GM19372 (cell line): ENCODE results near the gene DGCR8.

Source experiments
- ATAC-seq: cut with Tn5 transposase; IDR thresholded peaks from one replicate; pipeline ENCODE4 v1.9.1; 2021; ENCODE audit warnings: mild to moderate bottlenecking, low read depth, moderate library complexity; ENCODE audit not compliant: unreplicated experiment

Gene DGCR8

DNA sequence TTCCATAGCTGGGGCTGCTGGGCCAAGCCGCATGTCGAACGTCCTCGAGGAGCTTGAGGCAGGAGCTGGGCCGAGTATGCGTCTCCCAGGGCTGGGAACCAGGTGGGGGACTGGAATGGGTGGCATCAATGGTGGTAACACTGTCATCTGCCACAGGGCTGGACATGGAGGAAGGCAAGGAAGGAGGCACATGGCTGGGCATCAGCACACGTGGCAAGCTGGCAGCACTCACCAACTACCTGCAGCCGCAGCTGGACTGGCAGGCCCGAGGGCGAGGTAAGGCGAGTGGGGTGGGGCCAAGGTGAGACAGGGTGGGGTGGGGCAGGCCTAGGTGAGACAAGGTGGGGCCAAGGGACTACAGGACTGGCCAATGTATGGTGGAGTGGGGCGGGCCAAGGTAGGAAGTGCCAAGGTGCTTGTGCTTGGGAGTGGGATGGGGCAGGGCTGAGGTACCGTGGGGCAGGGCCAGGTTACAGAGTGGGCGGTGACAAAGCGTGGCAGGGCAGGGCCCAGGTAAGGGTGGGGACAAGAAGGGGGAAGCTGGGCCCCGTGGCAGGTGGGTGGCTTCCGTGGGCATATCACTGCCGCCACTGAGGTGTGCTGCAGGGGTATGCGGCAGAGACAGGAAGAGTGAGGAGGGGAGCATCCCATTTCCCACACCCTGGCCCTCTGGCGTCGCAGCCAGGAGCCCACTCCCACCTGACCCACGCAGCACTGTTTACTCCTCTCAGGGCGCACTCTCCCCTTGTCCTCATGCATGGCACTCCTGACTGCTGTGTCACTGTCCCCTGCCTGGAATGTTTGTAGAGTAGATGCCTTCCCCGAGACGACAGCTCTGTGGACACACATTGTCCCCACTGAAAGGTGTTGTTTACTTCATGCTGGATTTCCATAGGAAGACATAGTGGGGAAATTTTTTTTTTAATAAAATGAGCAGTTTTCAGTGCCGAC lies 27.5 kb upstream of the DGCR8 start:
- ATAC-seq = no peak

DNA sequence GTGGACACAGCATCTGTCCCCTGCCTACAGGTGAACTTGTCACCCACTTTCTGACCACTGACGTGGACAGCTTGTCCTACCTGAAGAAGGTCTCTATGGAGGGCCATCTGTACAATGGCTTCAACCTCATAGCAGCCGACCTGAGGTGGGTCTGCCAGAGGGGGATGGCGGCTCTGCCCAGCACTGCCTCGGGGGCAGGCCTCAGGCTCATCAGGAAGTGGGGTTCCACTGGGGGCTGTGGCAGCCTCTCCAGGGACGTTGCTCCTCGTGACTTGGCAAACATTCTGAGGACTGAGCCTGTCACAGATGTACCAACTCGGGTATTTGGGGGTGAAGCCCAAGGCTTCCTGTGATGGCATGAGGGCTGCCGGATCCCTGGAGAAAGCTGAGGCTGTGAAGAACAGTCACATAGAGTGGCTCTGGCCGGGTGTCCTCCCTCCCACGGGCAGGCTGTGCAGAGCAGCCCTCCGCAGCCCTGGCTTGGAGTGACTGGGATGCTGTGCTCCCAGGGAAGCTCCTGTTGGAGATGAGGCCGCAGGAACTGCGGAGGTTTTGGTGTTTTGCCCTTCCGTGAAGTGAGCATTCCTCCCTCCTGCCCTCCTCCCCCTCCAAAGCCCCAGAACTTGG lies 26.5 kb upstream of the DGCR8 start:
- ATAC-seq = no peak

DNA sequence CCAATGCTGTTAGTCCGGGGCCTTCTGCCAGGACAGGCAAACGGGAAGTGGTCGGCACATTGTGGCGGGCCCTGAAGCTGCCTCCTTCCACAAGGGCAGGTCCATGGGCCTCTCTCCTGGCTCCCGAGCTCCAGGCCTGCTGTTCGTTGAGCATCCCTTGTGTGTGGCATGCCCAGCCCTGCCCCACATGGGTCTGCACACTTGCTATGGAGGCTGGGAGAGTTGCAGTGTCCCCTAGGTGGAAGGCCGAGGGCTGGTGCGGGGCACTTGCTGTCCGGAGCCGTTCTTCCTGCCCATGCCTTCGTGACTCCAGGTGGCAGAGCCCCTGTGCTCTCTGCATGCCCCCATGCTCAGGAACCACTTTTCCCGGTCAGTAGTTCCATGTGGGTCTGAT lies 26.0 kb upstream of the DGCR8 start:
- no peak for ATAC-seq

DNA sequence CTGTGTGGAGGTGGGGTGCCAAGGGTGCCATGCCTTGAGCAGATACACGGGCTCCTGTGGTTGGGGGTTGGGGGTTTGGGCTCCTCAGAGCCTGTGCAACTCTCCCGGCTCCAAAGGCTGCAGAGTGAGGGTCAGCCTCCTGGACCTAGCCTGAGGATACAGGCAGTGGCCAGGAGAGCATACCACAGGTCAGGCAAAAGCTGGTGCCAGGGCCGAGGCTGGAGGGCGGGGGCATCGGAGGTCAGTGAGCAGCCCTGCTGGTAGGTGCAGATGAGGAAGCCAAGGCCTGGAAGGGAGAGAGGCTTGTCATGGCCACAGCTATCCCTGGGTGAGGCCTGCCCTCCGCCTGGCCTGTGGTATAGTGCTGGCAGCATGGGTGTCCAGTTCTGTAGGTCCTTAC lies 25.6 kb upstream of the DGCR8 start:
- ATAC-seq = no peak

DNA sequence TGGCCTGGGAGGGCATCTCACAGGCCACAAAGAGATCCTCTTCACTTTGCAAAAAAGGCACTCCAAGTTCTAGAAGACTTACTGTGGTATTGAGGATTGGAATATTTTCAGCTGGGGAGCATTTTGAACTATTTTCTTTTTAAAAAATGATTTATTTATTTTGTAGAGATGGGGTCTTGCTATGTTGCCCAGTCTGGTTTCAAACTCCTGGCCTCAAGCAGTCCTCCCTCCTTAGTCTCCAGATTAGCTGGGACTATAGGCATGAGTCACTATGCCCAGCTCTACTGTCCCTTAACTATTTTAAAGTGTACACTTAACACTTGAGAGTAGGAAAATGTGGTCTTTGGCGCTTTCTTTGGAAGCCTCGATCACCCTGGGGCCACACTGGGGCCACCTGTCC lies 24.9 kb upstream of the DGCR8 start:
- ATAC-seq = no peak

DNA sequence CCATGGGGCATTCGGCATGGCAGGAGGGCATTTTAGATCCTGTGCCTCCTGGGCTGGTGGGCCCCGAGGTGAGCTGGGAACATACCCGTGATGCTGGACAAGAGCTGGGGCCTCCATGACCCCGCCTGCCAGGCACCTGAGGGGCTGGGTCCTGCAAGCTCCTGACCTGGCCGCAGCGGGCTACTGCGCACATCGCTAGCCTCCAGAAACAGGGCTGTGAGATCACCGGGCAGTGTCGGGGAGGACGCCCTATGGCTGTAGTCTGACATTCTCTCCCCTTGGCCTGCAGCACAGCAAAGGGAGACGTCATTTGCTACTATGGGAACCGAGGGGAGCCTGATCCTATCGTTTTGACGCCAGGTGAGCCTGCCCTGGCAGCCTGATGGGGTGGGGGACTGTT lies 24.4 kb upstream of the DGCR8 start:
- ATAC-seq = no peak

DNA sequence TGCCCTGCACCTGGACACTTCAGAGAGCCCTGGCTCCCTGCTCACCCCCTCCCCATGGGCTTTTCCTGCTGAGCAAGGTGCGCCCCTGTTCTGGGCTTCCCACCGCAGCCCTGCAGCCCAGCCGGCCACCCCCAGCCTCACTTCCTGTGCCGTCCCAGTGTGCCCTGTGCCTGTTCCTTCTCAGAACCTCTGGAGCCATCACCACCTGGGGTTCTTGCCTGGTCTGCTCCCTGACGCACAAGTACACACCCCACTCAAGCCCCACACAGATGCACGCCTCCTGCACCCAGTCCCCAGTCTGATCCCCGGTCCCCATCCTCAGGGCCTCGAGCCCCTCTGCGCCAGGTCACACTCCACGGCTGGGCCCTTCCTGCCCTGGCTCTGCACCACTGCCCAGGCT lies 23.9 kb upstream of the DGCR8 start:
- ATAC-seq = no peak

DNA sequence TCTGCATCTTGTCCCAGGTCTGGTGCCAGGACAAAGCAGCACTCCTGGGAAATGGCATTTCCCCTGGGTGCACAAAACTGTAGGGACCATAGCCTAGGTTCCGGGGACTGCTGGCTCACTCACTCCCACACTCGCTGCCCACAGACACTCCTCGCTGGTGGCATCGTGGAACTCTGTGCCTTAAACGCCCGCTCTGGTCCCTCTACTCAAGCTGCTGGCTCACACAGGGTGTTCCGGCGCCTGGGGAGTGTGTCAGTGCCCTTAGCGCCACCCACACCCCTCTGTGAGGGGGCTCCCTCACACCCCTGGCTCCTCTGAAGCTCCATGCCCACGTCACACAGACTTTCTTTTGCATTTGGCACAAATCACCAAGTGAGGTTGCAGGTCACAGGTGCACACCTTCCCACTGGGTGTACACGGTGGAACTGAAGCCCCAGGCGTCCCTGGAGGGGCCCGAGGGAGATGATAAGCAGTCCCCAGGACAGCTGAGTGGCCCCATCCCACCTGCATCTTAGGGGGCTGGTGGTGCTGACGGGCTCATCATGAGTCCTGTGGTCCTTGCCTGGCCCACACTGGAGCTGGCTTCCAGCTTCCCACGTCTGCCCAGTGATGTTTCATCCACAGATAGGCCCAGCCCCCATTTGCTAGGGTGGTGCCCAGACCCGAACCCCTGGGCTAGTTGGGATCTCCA lies 23.2 kb upstream of the DGCR8 start:
- ATAC-seq = no peak

DNA sequence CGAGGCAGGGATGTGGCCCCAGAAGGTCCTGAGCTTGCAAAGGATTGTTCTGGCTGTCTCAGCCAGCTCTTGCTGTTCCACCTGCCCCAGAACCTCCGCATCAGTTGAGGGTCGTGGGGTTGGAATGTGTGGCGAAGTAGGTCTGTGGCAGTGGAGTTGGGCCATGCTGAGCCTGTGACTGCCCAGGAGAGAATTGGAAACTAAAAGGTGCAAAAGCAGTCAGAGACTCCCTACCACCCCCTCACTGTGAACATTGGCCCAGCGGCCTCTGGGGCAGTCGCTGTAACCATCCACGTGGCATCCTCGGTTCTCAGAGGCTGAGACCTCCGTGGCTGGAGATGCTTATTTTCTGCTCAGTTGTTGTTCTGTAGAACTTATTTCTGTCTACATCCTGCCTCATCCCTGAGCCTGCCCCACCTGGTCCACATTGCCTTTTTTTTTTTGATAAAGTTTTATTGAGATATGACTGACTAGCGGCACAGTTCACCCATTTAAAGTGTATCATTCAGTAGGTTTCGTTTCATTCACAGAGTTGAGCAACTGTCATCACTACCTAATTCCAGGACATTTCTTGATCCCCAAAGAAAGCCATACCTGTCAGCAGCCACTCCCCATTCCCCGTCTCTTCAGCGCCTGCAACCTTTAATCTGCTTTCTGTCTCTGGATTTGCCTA lies 22.3 kb upstream of the DGCR8 start:
- ATAC-seq = no peak

DNA sequence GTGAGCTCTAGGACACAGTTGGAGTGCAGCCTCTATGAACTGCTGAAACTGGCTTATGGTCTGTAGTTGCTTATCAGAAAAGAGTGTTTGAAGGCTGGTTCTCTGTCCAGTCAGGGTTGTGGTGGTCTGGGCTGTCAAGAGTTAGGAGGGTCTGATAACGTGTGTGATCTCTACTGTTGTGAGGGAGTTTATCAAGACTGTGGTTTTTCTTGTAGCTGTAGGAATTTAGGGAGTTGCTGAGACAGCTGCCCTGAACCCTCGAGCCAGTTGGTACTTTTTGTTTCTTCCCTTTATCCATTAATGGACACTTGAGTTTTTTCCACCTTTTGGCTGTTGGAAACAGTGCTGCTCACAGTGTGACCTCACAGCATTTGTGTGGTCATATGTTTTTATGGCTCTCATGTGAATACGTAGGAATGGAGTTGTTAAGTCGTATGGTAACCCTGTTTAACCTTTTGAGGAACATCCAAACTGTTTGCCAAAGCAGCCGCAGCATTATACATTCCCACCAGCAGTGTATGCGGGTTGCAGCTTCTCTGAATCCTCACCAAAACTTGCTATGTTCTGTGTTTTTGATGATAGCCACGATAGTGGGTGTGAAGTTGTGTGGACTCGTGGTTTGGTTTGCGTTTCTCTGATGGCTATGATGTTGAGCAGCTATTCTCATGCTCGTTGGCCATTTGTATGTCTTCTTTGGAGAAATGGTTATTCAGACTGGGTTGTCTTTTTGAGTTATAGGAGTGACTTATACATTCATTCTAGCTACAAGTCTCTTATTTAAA lies 20.9 kb upstream of the DGCR8 start:
- no peak for ATAC-seq

DNA sequence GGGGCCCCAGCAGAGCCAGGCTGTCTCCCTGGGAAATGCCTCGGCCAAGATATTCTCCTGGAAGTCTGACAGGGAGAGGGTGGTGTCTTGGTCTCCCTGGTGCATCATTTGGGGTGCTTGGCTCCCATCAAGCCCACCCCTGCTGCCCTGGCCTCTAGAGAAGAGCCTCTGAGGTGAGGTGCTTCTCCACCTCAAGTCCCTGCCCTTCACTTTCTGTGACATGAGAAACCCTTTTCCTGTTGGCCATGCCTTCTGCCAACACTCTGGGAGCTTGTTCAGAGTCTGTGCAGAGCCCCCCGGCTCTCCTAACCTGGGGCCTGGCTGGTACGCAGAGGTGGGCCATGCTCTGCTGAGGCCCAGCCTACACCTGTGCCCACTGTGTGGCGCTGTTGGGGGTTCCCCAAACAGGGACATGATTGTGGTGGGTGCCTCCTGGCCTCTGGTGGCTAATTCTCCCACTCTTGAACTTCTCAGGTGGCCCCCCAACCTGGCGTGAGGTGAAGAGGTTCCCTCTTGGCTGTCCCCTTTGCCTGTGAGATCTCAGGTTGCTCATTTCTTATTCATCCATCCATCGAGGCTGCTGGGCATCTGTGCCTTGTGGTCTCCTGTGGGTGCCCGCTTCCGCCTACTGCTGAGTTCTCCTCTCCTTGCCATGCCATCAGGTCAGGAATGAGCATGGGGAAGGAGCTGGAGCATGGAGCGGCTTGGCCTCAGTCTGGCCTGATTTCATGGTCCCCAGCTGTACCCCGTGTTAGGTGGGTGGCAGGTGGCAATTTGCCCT lies 19.2 kb upstream of the DGCR8 start:
- no peak for ATAC-seq

DNA sequence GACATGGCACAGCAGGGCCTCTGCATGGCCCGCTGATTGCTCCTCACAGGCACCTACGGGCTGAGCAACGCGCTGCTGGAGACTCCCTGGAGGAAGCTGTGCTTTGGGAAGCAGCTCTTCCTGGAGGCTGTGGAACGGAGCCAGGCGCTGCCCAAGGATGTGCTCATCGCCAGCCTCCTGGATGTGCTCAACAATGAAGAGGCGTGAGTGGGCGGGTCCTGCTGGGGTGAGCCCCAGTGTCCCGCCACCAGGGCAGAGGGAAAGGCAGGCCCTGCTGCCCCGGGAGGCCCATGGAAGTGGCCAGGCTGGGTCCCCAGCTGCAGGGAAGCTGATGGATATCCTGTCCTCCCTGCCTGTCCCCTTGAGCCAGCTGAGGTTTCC lies 18.6 kb upstream of the DGCR8 start:
- no peak for ATAC-seq

DNA sequence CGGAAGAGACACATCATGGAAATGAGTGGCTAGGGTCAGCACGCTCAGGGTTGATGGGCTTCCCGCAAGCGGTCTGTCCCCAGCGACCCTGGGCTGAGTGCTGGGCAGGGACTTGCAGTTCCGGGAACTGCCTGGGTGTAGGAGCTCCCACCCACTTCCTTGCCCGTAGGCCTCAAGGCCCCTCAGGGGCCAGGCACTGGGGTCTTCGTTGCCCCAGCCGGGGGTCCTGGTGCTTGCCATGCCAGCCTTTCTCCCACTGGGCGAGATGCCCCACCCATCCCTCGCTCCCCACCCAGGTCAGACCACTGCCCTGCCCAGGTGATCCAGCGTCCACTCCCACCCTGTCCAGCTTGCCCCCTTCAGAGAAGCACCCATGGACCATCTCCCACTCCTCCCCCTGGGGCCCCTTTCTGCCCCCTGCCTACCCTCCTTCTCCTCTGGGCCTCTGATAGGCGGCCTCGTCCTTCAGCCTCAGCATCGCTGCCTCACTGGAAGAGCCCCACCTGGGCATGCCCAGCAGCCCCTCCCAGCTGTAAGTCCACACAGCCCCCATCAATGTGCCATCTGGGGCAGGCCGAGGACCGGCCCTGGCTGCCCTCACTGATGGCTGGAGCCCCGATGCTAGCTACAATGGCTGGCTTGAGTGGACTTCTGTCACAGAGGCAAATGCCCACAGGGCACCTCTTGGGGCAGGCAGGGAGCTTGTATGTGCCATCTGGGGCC lies 17.8 kb upstream of the DGCR8 start:
- ATAC-seq = no peak

DNA sequence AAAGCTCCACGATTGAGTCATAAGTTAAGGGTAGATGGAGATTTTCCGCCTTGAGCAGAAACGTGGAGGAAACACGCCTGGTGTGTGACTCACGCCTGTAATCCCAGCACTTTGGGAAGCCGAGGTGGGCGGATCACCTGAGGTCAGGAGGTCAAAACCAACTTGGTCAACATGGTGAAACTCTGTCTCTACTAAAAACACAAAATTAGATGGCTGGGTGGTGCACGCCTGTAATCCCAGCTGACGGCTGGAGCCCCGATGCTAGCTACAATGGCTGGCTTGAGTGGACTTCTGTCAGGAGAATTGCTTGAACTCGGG lies 17.3 kb upstream of the DGCR8 start:
- ATAC-seq = no peak

DNA sequence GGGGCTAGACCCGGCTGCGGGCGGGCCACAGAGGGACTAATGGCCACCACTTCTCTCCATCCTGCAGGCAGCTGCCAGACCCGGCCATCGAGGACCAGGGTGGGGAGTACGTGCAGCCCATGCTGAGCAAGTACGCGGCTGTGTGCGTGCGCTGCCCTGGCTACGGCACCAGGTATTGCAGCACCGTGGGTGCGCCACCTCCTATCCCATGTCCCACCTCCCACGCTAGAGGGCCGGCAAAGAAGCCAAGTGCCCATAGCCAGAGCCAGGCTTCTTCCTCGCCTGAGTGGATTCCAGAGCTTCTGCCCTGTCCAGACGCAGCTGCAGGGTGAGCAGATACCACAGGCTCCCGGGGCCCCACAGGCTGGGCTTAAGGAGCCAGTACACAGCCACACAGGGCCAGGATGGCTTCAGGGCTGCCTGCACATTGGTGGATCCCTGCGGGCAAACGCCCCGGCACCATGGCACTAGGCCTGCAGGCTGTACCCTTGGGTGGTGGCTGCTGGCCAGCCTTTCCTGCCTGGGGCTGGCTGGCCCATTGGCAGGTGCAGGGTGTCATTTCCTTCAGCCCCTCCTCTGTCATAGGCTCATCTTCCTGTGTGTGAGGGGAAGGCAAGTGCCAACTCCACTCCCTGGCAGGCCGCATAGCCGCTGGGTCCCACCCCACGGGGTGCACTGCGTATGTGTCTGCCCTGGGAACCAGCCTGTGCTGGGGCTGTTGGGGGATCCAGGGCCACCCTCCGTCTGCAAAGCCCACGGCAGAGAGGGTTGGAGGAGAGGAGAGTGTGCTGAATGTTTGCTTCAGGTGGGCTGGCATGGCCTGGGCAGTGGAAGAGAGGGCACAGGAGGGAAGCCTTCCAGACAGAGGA lies 16.5 kb upstream of the DGCR8 start:
- ATAC-seq = no peak

DNA sequence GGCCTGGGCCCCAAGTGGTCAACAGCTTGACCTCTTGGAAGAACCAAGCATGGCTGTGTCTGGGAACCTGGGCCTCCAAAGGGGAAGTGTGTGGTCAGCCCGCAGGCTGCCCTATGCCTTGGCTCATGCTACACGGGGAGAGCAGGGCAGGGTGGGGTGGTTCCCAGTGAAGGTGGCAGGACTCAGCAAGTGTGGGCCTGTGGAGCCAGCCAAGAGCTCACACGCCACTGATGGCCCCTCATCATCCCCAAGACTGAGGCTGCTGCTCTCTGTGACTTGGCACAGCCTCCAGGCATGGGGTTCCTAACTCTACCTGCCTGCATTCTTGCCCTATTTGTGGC lies 15.9 kb upstream of the DGCR8 start:
- no peak for ATAC-seq

DNA sequence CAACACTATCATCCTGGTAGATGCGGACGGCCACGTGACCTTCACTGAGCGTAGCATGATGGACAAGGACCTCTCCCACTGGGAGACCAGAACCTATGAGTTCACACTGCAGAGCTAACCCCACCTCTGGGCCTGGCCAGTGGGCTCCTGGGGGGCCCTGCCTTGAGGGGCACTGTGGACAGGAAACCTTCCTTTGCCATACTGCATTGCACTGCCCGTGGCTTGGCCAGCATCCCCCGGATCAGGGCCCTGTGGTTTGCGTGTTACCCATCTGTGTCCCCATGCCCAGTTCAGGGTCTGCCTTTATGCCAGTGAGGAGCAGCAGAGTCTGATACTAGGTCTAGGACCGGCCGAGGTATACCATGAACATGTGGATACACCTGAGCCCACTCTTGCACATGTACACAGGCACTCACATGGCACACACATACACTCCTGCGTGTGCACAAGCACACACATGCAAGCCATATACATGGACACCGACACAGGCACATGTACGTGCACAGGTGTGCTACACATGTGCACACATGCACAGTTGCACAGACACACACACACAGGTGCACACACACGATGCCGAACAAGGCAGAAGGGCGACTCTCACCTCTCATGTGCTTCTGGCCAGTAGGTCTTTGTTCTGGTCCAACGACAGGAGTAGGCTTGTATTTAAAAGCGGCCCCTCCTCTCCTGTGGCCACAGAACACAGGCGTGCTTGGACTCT lies 15.3 kb upstream of the DGCR8 start:
- no peak for ATAC-seq
